ENCODE results near the gene ARL8A.

The ARL8A gene

GRCh38 chr1:202133989-202134388 is 10.5 kb downstream of the ARL8A start:
- no peaks in the 10 kb centered on the region for H3K27me3 Mint-ChIP-seq

GRCh38 chr1:202133496-202133895 is 11.0 kb downstream of the ARL8A start:
- H3K27ac Mint-ChIP-seq (ENCODE audit: low read depth) = no peak overlapping the region
- no peak for ATAC-seq (replicated peaks; ENCODE audit: extremely low read depth, poor library complexity, severe bottlenecking)
- H3K27me3 Mint-ChIP-seq = no peaks in the 10 kb centered on the region
- no peaks in the 10 kb centered on the region for H3K9me3 Mint-ChIP-seq
- H3K4me1 Mint-ChIP-seq = peaks cover 11% of the 10 kb centered on the region
- no peak overlapping the region for H3K4me3 Mint-ChIP-seq
- DNase-seq (ENCODE audit: low spot score in 2 of 2) = no peak
- H3K36me3 Mint-ChIP-seq (ENCODE audit: insufficient read depth) = peaks cover 36% of the 10 kb centered on the region

More at GRCh38 chr1:202133989-202134388, 10.5 kb downstream of the ARL8A start:
- DNase-seq (ENCODE audit: low spot score in 2 of 2) (no peak), ATAC-seq (replicated peaks; ENCODE audit: extremely low read depth, poor library complexity, severe bottlenecking) (no peak)
- H3K9me3 Mint-ChIP-seq = no peaks in the 10 kb centered on the region
- no peak overlapping the region for H3K27ac Mint-ChIP-seq (ENCODE audit: low read depth)
- peaks cover 16% of the 10 kb centered on the region for H3K4me1 Mint-ChIP-seq
- H3K36me3 Mint-ChIP-seq (ENCODE audit: insufficient read depth) = peaks cover 40% of the 10 kb centered on the region
- no peak overlapping the region for H3K4me3 Mint-ChIP-seq

GRCh38 chr1:202133001-202133400 is 11.5 kb downstream of the ARL8A start:
- Mint-ChIP-seq H3K27me3 (no peaks in the 10 kb centered on the region), H3K27ac (ENCODE audit: low read depth) (no peak overlapping the region), H3K4me1 (peaks cover 6% of the 10 kb centered on the region), H3K9me3 (no peaks in the 10 kb centered on the region), H3K36me3 (ENCODE audit: insufficient read depth) (peaks cover 34% of the 10 kb centered on the region), H3K4me3 (no peak overlapping the region)
- ATAC-seq (replicated peaks; ENCODE audit: extremely low read depth, poor library complexity, severe bottlenecking) (no peak), DNase-seq (ENCODE audit: low spot score in 2 of 2) (no peak)

GRCh38 chr1:202131956-202132821 is 12.3 kb downstream of the ARL8A start:
- ATAC-seq (replicated peaks; ENCODE audit: extremely low read depth, poor library complexity, severe bottlenecking) = no peak
- no peaks in the 10 kb centered on the region for H3K9me3 Mint-ChIP-seq
- no peaks in the 10 kb centered on the region for H3K27me3 Mint-ChIP-seq
- no peak for DNase-seq (ENCODE audit: low spot score in 2 of 2)
- no peak overlapping the region for H3K4me3 Mint-ChIP-seq
- H3K4me1 Mint-ChIP-seq = peaks cover 5% of the 10 kb centered on the region
- H3K36me3 Mint-ChIP-seq (ENCODE audit: insufficient read depth) = peaks cover 30% of the 10 kb centered on the region
- H3K27ac Mint-ChIP-seq (ENCODE audit: low read depth) = no peak overlapping the region

GRCh38 chr1:202130816-202131522 is 13.6 kb downstream of the ARL8A start:
- Mint-ChIP-seq H3K27ac (ENCODE audit: low read depth) (no peak overlapping the region), H3K36me3 (ENCODE audit: insufficient read depth) (peaks cover 26% of the 10 kb centered on the region), H3K27me3 (peaks cover 4% of the 10 kb centered on the region), H3K4me1 (peaks cover 5% of the 10 kb centered on the region), H3K9me3 (no peaks in the 10 kb centered on the region), H3K4me3 (no peak overlapping the region)
- no peak for ATAC-seq (replicated peaks; ENCODE audit: extremely low read depth, poor library complexity, severe bottlenecking)
- no peak for DNase-seq (ENCODE audit: low spot score in 2 of 2)

GRCh38 chr1:202130297-202130721 is 14.2 kb downstream of the ARL8A start:
- H3K27ac Mint-ChIP-seq (ENCODE audit: low read depth) = no peak overlapping the region
- peaks cover 24% of the 10 kb centered on the region for H3K36me3 Mint-ChIP-seq (ENCODE audit: insufficient read depth)
- no peaks in the 10 kb centered on the region for H3K4me1 Mint-ChIP-seq
- peaks cover 11% of the 10 kb centered on the region for H3K27me3 Mint-ChIP-seq
- H3K9me3 Mint-ChIP-seq = no peaks in the 10 kb centered on the region
- DNase-seq (ENCODE audit: low spot score in 2 of 2) = no peak
- no peak for ATAC-seq (replicated peaks; ENCODE audit: extremely low read depth, poor library complexity, severe bottlenecking)
- H3K4me3 Mint-ChIP-seq = no peak overlapping the region

GRCh38 chr1:202129453-202130296 is 14.9 kb downstream of the ARL8A start:
- ATAC-seq (replicated peaks; ENCODE audit: extremely low read depth, poor library complexity, severe bottlenecking) = no peak
- Mint-ChIP-seq H3K4me1 (no peaks in the 10 kb centered on the region), H3K27ac (ENCODE audit: low read depth) (peak overlapping the region; percentile 79), H3K9me3 (no peaks in the 10 kb centered on the region), H3K36me3 (ENCODE audit: insufficient read depth) (peaks cover 21% of the 10 kb centered on the region), H3K4me3 (no peak overlapping the region), H3K27me3 (peaks cover 12% of the 10 kb centered on the region)
- no peak for DNase-seq (ENCODE audit: low spot score in 2 of 2)

- Mint-ChIP-seq H3K27ac (ENCODE audit: low read depth) (no peak overlapping the region), H3K27me3 (peaks cover 27% of the 10 kb centered on the region)
- no peak for ATAC-seq (replicated peaks; ENCODE audit: extremely low read depth, poor library complexity, severe bottlenecking)
Observed at GRCh38 chr1:202127836-202128622, 16.5 kb downstream of the ARL8A start.

GRCh38 chr1:202127061-202127460 is 17.5 kb downstream of the ARL8A start:
- Mint-ChIP-seq H3K9me3 (no peaks in the 10 kb centered on the region), H3K4me3 (no peak overlapping the region), H3K36me3 (ENCODE audit: insufficient read depth) (peaks cover 4% of the 10 kb centered on the region), H3K4me1 (no peaks in the 10 kb centered on the region), H3K27me3 (peaks cover 31% of the 10 kb centered on the region), H3K27ac (ENCODE audit: low read depth) (no peak overlapping the region)
- no peak for DNase-seq (ENCODE audit: low spot score in 2 of 2)
- no peak for ATAC-seq (replicated peaks; ENCODE audit: extremely low read depth, poor library complexity, severe bottlenecking)

More at GRCh38 chr1:202127836-202128622, 16.5 kb downstream of the ARL8A start:
- no peaks in the 10 kb centered on the region for H3K4me1 Mint-ChIP-seq
- no peak overlapping the region for H3K4me3 Mint-ChIP-seq
- no peak for DNase-seq (ENCODE audit: low spot score in 2 of 2)
- H3K36me3 Mint-ChIP-seq (ENCODE audit: insufficient read depth) = peaks cover 11% of the 10 kb centered on the region
- no peaks in the 10 kb centered on the region for H3K9me3 Mint-ChIP-seq

- Mint-ChIP-seq H3K9me3 (no peaks in the 10 kb centered on the region), H3K36me3 (ENCODE audit: insufficient read depth) (peaks cover 1% of the 10 kb centered on the region), H3K4me1 (no peaks in the 10 kb centered on the region), H3K27ac (ENCODE audit: low read depth) (no peak overlapping the region), H3K4me3 (no peak overlapping the region), H3K27me3 (peaks cover 38% of the 10 kb centered on the region)
- ATAC-seq (replicated peaks; ENCODE audit: extremely low read depth, poor library complexity, severe bottlenecking) (no peak), DNase-seq (ENCODE audit: low spot score in 2 of 2) (no peak)
Observed at GRCh38 chr1:202126426-202126825, 18.1 kb downstream of the ARL8A start.

- ATAC-seq (replicated peaks; ENCODE audit: extremely low read depth, poor library complexity, severe bottlenecking) = no peak
- H3K9me3 Mint-ChIP-seq = no peaks in the 10 kb centered on the region
- H3K27ac Mint-ChIP-seq (ENCODE audit: low read depth) = no peak overlapping the region
- H3K36me3 Mint-ChIP-seq (ENCODE audit: insufficient read depth) = peaks cover 1% of the 10 kb centered on the region
- H3K4me1 Mint-ChIP-seq = no peaks in the 10 kb centered on the region
- H3K4me3 Mint-ChIP-seq = no peak overlapping the region
- peaks cover 44% of the 10 kb centered on the region for H3K27me3 Mint-ChIP-seq
- no peak for DNase-seq (ENCODE audit: low spot score in 2 of 2)
Observed at GRCh38 chr1:202125611-202126010, 18.9 kb downstream of the ARL8A start.

- no peak for DNase-seq (ENCODE audit: low spot score in 2 of 2)
- H3K4me1 Mint-ChIP-seq = no peaks in the 10 kb centered on the region
- no peak overlapping the region for H3K27ac Mint-ChIP-seq (ENCODE audit: low read depth)
- no peak for ATAC-seq (replicated peaks; ENCODE audit: extremely low read depth, poor library complexity, severe bottlenecking)
- H3K36me3 Mint-ChIP-seq (ENCODE audit: insufficient read depth) = peaks cover 1% of the 10 kb centered on the region
- no peak overlapping the region for H3K4me3 Mint-ChIP-seq
- H3K9me3 Mint-ChIP-seq = no peaks in the 10 kb centered on the region
- H3K27me3 Mint-ChIP-seq = peaks cover 44% of the 10 kb centered on the region
Observed at GRCh38 chr1:202124142-202124541, 20.4 kb downstream of the ARL8A start.

Measured in central memory CD8-positive, alpha-beta T cell (primary cell).